IPS-NIHi7 (cell line): ENCODE results near the gene ZNF324B.
"Not testable (repeated sequence)": the region's sequence is repeated elsewhere in the genome, so short reads cannot be mapped to it uniquely, and the experiment has no call there.

Experiments
- DNase-seq: peaks from one replicate; pipeline ENCODE4 v3.0.0; 2012; ENCODE audit warnings: mixed read lengths; ENCODE audit errors: extremely low spot score

ZNF324B gene

DNA sequence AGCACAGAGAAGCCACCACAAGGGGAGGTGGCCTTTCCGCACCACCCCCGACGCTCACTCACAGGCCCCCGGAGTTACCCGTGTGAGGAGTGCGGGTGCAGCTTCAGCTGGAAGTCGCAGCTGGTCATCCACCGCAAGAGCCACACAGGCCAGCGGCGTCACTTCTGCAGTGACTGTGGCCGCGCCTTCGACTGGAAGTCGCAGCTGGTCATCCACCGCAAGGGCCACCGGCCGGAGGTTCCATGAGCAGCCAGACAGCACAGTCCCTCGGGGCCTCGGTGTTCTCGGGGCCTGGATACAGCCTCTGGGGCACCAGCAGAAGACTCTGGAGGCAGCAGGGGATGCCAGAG lies 29.0 kb downstream of the ZNF324B start:
- DNase-seq = no peak

DNA sequence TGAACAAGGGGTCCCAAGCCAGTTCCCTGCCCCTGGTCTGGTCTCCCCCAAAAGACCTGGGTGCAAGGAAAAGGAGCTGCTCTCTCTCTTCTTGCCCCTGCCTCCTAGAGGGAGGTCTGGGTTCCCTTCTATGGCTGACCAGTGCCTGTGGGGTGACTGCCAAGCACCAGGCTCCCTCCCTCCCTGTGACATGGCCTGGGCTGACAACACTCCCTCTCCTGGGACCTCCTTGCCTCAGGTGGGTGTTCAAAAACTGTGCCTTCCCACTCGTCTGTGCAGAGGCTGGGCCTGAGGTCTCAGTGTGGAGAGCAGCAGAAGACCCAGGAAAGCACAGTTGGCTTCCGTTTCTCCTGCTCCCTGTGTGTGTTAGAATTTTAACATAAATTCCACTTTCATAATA lies 29.4 kb downstream of the ZNF324B start:
- DNase-seq = no peak

DNA sequence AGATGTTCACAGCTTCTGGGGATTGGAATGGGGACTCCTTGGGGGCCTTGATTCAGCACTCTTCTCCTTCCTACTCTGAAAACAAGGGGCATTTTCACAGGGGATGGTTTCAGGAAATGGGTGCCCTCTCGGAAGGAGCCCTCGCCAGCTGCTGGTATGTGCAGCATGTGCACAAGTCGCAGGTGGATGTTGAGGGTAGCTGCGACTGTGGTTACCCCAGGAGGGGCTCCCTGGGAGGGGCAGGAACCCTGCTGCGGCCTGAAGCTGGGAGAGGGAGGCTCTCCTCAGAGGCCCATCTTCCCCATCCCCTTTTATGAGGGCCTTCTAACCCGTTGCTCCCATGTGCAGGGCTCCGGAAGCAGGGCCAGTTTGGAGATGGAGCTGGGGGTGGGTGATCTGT lies 30.9 kb downstream of the ZNF324B start:
- DNase-seq = no peak

DNA sequence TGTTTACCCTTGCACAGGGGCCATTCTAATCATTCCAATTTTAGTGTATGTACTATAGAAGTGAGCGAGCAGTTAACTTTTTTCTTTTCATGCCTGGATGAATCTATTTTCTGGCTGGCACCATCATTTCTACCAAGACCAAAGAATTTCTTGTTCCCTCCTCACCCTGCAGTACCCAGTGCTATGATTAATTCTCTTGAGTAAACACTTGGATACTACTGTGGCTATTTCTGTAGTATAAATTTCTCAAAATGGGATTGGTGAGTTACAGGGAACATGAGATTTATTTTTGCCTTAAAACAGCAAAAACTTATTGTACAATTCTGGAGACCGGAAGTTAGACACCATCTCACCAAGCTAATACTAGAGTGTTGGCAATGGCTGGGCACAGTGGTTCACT lies 32.4 kb downstream of the ZNF324B start:
- DNase-seq = no peak

DNA sequence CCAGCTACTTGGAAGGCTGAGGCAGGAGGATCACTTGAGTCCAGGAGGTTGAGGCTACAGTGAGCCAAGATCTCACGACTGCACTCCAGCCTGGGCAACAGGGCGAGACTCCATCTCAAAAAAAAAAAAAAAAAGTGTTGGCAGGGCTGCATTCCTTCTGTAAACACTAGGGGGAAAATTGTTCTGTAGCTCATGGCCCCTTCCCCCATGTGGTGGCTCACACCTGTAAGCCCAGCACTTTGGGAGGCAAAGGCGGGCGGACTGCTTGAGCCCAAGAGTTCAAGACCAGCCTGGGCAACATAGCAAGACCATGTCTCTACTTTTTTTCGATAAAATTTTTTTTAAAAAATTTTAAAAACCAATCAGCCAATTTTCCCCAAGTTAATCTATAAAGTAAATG lies 32.9 kb downstream of the ZNF324B start:
- not testable (repeated sequence) for DNase-seq

DNA sequence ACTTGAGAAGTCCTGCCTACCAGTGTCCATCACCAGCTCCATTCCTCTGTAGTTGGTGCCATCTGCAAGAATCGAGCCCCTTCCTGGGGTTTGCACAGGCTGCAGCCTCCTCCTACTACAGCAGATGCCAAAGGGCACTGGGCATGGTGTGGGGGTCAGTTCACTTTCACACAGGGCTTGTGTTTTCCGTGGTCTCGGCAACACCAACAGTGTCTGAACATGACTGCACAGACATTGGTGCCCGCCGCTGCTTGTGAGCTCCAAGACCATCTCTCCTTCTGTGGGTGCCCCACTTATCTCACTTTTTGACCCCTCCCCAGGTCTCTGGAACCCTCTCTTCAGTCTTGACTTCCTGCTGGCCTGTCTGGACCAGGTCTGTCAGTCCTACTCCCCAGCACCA lies 40.0 kb downstream of the ZNF324B start:
- no peak for DNase-seq

DNA sequence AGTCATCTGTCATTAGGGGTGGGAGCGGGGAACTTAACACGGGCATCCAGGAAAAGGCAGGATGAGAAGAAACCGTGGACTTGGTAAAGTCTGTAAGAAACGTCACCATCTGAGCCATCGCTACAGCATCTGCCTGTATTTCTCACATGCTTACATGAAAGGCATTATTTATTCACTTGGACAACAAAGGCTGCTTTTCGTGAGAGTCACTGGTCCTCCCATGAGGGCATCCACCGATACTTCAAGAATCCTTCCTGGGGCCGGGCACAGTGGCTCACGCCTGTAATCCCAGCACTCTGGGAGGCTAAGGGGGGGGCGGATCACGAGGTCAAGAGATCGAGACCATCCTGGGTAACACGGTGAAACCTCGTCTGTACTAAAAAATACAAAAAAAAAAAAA lies 40.8 kb downstream of the ZNF324B start:
- DNase-seq = no peak

DNA sequence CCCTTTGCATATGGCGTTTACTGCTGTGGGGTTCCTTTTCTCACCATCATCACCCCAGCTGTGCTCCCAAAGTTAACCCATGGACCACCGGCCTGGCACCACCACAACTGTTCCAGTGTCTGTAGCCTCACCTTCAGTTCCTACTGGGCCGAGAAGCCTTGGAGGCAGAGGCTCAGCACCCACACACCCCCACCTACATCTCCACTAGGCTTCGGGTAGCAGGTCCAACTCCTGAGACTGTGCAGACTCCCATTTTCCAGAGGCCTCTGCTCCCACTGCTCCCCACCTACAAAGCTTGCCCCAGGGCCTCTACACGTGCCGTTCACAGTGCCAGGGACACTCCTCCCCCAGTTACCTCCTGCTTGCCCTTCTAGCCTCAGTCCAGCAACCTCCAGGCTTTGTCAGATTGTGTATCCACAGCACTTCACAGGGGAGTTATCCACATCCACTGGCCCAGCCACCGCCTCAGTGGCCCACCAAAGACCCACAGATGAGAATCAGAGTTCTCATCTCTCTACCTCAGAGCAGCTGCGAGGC lies 46.3 kb downstream of the ZNF324B start:
- no peak for DNase-seq

DNA sequence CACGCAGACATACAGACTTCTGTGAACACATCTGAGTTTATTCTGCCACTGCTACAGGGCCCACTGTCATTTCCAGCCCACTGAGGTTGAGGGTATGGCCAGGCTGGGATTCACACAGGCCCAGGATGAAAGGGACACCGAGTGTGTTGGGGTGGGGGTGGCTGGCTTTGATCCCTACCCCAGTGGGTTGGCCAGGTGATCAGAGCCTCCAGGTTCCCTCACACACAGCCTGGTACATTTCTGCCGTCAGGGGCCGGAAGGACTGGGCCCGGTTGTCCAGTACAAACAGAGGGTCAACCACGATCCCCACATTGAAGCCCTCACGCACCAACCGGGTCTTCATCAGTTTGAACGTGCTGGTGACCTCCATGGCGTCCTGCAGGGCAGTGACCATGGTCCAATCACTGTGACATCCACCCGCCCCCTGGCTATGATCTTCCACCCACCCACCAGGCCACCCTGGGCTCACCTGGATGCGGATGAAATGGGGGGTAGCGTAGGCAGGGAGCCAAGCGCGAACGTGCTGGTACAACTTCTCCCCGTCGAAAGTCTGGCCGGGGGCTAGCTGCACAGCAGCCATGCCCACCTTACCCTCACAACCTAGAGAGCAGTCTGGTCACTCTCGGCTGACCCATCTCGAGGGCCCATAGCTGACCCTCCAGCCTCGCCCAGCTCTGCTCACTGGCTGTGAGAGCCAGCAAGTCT lies 47.0 kb downstream of the ZNF324B start:
- DNase-seq = no peak

DNA sequence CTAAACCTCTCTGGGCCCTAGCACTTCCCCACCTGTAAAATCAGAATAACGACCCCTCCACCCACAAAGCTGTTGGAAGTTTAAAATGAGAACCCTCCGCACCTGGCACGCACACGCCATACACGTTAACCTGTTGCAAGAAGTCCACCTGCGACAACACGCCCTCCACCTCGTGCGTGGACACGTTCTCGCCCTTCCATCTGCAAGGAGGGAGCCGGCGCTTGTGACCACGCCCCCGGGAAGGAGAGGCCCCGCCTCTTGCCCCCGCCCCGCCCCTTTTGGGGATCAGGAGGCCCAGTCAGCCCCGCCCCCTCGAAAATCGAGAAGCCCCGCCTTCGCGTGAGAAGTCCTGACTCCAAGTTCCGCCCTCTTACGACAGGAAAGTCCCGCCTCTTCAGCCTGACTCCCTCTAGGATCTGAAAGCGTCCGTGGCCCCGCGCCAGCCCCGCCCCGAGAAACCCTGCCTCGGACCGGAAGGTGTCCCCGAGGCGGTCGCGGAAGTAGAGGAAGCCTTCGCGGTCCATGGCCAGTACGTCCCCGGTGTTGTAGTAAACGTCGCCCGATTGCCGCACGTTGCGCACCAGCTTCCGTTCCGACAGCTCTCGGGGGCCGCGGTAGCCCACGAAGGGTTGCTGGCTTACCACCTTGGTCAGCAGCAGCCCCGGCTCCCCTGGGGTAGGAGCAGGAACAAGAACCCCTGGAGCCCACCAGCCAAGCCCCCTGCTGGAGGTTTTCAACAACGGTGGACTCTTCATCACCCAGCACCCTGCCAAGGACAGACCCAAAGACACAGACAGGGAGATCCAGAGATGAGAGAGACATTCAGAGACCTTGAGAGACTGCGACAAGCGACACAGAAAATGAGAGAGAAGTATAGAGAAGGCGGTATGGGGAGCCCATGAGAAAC lies 47.9 kb downstream of the ZNF324B start:
- DNase-seq = peak; percentile 100

DNA sequence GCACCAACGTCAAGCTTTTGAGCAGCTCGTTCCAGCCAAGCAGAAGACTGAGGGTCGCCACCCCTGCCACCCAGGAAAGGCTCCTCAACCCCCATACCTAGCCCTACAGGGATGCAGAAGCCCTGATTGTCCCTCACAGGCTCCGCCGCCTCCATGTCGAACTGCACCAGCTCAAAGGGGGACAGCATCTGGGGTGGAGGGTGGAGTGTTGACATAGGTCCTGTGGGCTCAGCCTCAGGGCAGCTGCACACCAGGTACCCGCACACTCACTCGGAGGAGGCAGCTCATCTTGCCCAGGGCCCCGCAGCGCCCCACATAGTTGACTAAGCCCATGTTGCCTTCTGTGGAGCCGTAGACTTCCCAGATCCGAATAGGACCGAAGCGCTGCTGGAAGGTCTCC lies 48.8 kb downstream of the ZNF324B start:
- no peak for DNase-seq
